Liver (tissue), 9 donors: ENCODE measurements around the gene MAP3K5. TPM values are rescaled to one million over a fixed set of nuclear protein-coding genes. Genes with fewer than 3 reads are reported as not detected.

Source experiments
- DNase-seq: peaks from one replicate; pipeline ENCODE4 v3.0.0-alpha.2; 2017; ENCODE audit warnings: low spot score
- H3K27ac ChIP-seq, 2 donors: one replicate each; pipeline ENCODE4 v1.7.0; 2013; ENCODE audit warnings: inconsistent platforms in 2 of 2, low read length in 2 of 2, control low read depth in 1 of 2, low read depth in 1 of 2, mild to moderate bottlenecking in 1 of 2
- H3K27me3 ChIP-seq, 4 donors: one replicate each; pipeline versions ENCODE4 v1.6.1 to v1.7.0; 2013; ENCODE audit warnings: low read length in 3 of 4, inconsistent platforms in 1 of 4, mild to moderate bottlenecking in 1 of 4, moderate library complexity in 1 of 4; ENCODE audit not compliant: control insufficient read depth in 4 of 4, insufficient read depth in 4 of 4
- H3K36me3 ChIP-seq, 4 donors: one replicate each; pipeline versions ENCODE4 v1.6.1 to v1.7.0; 2013; ENCODE audit warnings: low read length in 3 of 4, mild to moderate bottlenecking in 3 of 4, low read depth in 1 of 4, moderate library complexity in 1 of 4; ENCODE audit not compliant: control insufficient read depth in 4 of 4, insufficient read depth in 3 of 4
- H3K4me1 ChIP-seq, 4 donors: one replicate each; pipeline versions ENCODE4 v1.6.1 to v1.7.0; 2013; ENCODE audit warnings: low read length in 3 of 4, mild to moderate bottlenecking in 3 of 4, moderate library complexity in 1 of 4; ENCODE audit not compliant: control insufficient read depth in 4 of 4, insufficient read depth in 4 of 4
- H3K4me3 ChIP-seq, 3 donors: one replicate each; pipeline versions ENCODE4 v1.6.1 to v1.7.0; 2013; ENCODE audit warnings: low read length in 3 of 3, control low read depth in 1 of 3, low read depth in 1 of 3, mild to moderate bottlenecking in 1 of 3
- H3K9ac ChIP-seq, 2 donors: one replicate each; pipeline ENCODE4 v1.7.0; 2013; ENCODE audit warnings: low read length in 2 of 2, mild to moderate bottlenecking in 2 of 2, moderate library complexity in 2 of 2, control low read depth in 1 of 2, low read depth in 1 of 2
- H3K9me3 ChIP-seq, 4 donors: one replicate each; pipeline versions ENCODE4 v1.6.1 to v1.7.0; 2013; ENCODE audit warnings: low read length in 3 of 4; ENCODE audit not compliant: control insufficient read depth in 4 of 4
- ATF3 ChIP-seq: IDR thresholded peaks from 2 replicates; pipeline ENCODE4 v1.6.1; 2016; ENCODE audit warnings: antibody characterized with exemption
- EGR1 ChIP-seq, 2 donors: IDR thresholded peaks; 2 replicates each; pipeline ENCODE4 v1.6.1; 2016 to 2018; ENCODE audit warnings: antibody characterized with exemption in 2 of 2, low read depth in 2 of 2
- FOXA1 ChIP-seq: IDR thresholded peaks from 2 replicates; pipeline ENCODE4 v1.6.1; 2016; ENCODE audit warnings: antibody characterized with exemption
- FOXA2 ChIP-seq: IDR thresholded peaks from 2 replicates; pipeline ENCODE4 v1.6.1; 2016; ENCODE audit warnings: antibody characterized with exemption
- GABPA ChIP-seq, 2 donors: IDR thresholded peaks in 1 of 2; conservative IDR thresholded peaks in 1 of 2; 2 replicates each; pipeline ENCODE4 v1.6.1; 2016; ENCODE audit warnings: antibody characterized with exemption in 2 of 2, mild to moderate bottlenecking in 1 of 2, moderate library complexity in 1 of 2
- HNF4A ChIP-seq, 2 donors: conservative IDR thresholded peaks; 2 replicates each; pipeline ENCODE4 v1.6.1; 2016; ENCODE audit warnings: antibody characterized with exemption in 2 of 2, mild to moderate bottlenecking in 2 of 2
- HNF4G ChIP-seq: IDR thresholded peaks from 2 replicates; pipeline ENCODE4 v1.6.1; 2016; ENCODE audit warnings: antibody characterized with exemption
- JUND ChIP-seq, 2 donors: IDR thresholded peaks; 2 replicates each; pipeline ENCODE4 v1.6.1; 2016; ENCODE audit warnings: antibody characterized with exemption in 2 of 2
- NR2F2 ChIP-seq: IDR thresholded peaks from 2 replicates; pipeline ENCODE4 v1.6.1; 2016; ENCODE audit warnings: antibody characterized with exemption
- RAD21 ChIP-seq, 2 donors: IDR thresholded peaks; 2 replicates each; pipeline ENCODE4 v1.6.1; 2016; ENCODE audit warnings: antibody characterized with exemption in 2 of 2, mild to moderate bottlenecking in 2 of 2
- RXRA ChIP-seq, 2 donors: IDR thresholded peaks; 2 replicates each; pipeline ENCODE4 v1.6.1; 2017 to 2018; ENCODE audit warnings: antibody characterized with exemption in 2 of 2, mild to moderate bottlenecking in 1 of 2
- SP1 ChIP-seq: IDR thresholded peaks from 2 replicates; pipeline ENCODE4 v1.6.1; 2018; ENCODE audit warnings: antibody characterized with exemption, mild to moderate bottlenecking
- TAF1 ChIP-seq: conservative IDR thresholded peaks from 2 replicates; pipeline ENCODE4 v1.6.1; 2016; ENCODE audit warnings: antibody characterized with exemption, mild to moderate bottlenecking
- YY1 ChIP-seq: IDR thresholded peaks from 2 replicates; pipeline ENCODE4 v1.6.1; 2016; ENCODE audit warnings: antibody characterized with exemption, mild to moderate bottlenecking
- ZBTB33 ChIP-seq: IDR thresholded peaks from 2 replicates; pipeline ENCODE4 v1.6.1; 2016; ENCODE audit warnings: antibody characterized with exemption
- WGBS: extraction: QIAGEN DNeasy Blood & Tissue Kit; methylation state at CpG from one replicate; pipeline ENCODE4 v1.1.7; 2013; 5-methylcytosine and 5-hydroxymethylcytosine counted together
- polyA plus RNA-seq, 2 donors: library from polyadenylated mRNA; stranded (reverse) in 1 of 2; unstranded in 1 of 2; fragments of 200-250 nt in 1 of 2; fragments of >200 nt in 1 of 2; fragmentation: Nextera tagmentation in 1 of 2; extraction: Ambion mirVana in 1 of 2; gene quantifications; one replicate each; pipeline versions ENCODE4 v1.2.1 to v1.2.3, GENCODE V29; 2013 to 2015
- total RNA-seq, 2 donors: library from RNA; depleted of rRNA; stranded (reverse); fragments of >200 nt; gene quantifications; one replicate each; pipeline ENCODE4 v1.2.3, GENCODE V29; 2014
- TF ChIP-seq, protein P1 (sequence below): IDR thresholded peaks from 2 replicates; pipeline ENCODE4 v1.6.1; 2016; ENCODE audit warnings: antibody characterized with exemption, mild to moderate bottlenecking
- TF ChIP-seq, protein P2 (sequence below): fragments of 150-350 bp; IDR thresholded peaks from 2 replicates; pipeline ENCODE4 v1.5.1; 2017; ENCODE audit warnings: improper control_type of control experiment, low read depth, low read length; ENCODE audit not compliant: missing input control
- TF ChIP-seq, protein P3 (sequence below): IDR thresholded peaks from 2 replicates; pipeline ENCODE4 v1.6.1; 2016; ENCODE audit warnings: antibody characterized with exemption
- donor health status: healthy.
- donor health status: healthy.
- donor health status: healthy.
- donor health status: healthy.
- donor health status: healthy.

MAP3K5 gene
- total and polyA plus RNA-seq, 4 donors = 2.9 to 18.0 (median 5.5) TPM

GRCh38 chr6:136696238-136696637 lies 96.0 kb downstream of the MAP3K5 start:
- no peaks in the 10 kb centered on the region for H3K9me3 ChIP-seq
- peaks cover 0 to 5% (median 0%) of the 10 kb centered on the region in 4 donors for H3K36me3 ChIP-seq
- H3K4me3 ChIP-seq = no peak overlapping the region
- peaks cover 0 to 2% (median 0%) of the 10 kb centered on the region in 4 donors for H3K4me1 ChIP-seq
- no peak overlapping the region for H3K27ac ChIP-seq
- no peak for DNase-seq
- no peaks in the 10 kb centered on the region for H3K27me3 ChIP-seq
- 68% methylated on average over 2 of the region's 2 CpGs for WGBS
- H3K9ac ChIP-seq = no peak overlapping the region
- TF ChIP-seq YY1 = no peak
- TF ChIP-seq, protein P1, sequence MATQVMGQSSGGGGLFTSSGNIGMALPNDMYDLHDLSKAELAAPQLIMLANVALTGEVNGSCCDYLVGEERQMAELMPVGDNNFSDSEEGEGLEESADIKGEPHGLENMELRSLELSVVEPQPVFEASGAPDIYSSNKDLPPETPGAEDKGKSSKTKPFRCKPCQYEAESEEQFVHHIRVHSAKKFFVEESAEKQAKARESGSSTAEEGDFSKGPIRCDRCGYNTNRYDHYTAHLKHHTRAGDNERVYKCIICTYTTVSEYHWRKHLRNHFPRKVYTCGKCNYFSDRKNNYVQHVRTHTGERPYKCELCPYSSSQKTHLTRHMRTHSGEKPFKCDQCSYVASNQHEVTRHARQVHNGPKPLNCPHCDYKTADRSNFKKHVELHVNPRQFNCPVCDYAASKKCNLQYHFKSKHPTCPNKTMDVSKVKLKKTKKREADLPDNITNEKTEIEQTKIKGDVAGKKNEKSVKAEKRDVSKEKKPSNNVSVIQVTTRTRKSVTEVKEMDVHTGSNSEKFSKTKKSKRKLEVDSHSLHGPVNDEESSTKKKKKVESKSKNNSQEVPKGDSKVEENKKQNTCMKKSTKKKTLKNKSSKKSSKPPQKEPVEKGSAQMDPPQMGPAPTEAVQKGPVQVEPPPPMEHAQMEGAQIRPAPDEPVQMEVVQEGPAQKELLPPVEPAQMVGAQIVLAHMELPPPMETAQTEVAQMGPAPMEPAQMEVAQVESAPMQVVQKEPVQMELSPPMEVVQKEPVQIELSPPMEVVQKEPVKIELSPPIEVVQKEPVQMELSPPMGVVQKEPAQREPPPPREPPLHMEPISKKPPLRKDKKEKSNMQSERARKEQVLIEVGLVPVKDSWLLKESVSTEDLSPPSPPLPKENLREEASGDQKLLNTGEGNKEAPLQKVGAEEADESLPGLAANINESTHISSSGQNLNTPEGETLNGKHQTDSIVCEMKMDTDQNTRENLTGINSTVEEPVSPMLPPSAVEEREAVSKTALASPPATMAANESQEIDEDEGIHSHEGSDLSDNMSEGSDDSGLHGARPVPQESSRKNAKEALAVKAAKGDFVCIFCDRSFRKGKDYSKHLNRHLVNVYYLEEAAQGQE = no peak
- TF ChIP-seq HNF4A (conservative IDR thresholded peaks at IDR 0.05) = peak in 1 of 2 donors; percentile 11
- TF ChIP-seq FOXA2 = no peak
- TF ChIP-seq TAF1 = no peak
- peak in 1 of 2 donors; percentile 26 for TF ChIP-seq RAD21 (IDR thresholded peaks at IDR 0.05)
- no peak for TF ChIP-seq ZBTB33
- peak in 1 of 2 donors; percentile 17 for TF ChIP-seq RXRA (IDR thresholded peaks at IDR 0.05)
- TF ChIP-seq HNF4G = no peak
- peak; percentile 30 for TF ChIP-seq SP1
- no peak for TF ChIP-seq EGR1 (IDR thresholded peaks at IDR 0.05; ENCODE audit: low read depth in 2 of 2)
- no peak for TF ChIP-seq FOXA1
- TF ChIP-seq, protein P2, sequence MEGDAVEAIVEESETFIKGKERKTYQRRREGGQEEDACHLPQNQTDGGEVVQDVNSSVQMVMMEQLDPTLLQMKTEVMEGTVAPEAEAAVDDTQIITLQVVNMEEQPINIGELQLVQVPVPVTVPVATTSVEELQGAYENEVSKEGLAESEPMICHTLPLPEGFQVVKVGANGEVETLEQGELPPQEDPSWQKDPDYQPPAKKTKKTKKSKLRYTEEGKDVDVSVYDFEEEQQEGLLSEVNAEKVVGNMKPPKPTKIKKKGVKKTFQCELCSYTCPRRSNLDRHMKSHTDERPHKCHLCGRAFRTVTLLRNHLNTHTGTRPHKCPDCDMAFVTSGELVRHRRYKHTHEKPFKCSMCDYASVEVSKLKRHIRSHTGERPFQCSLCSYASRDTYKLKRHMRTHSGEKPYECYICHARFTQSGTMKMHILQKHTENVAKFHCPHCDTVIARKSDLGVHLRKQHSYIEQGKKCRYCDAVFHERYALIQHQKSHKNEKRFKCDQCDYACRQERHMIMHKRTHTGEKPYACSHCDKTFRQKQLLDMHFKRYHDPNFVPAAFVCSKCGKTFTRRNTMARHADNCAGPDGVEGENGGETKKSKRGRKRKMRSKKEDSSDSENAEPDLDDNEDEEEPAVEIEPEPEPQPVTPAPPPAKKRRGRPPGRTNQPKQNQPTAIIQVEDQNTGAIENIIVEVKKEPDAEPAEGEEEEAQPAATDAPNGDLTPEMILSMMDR = no peak
- TF ChIP-seq JUND (IDR thresholded peaks at IDR 0.05) = no peak
- no peak for TF ChIP-seq NR2F2
- no peak for TF ChIP-seq GABPA (IDR thresholded peaks at IDR 0.05 in 1 of 2, conservative IDR thresholded peaks at IDR 0.05 in 1 of 2)
- no peak for TF ChIP-seq ATF3
- TF ChIP-seq, protein P3, sequence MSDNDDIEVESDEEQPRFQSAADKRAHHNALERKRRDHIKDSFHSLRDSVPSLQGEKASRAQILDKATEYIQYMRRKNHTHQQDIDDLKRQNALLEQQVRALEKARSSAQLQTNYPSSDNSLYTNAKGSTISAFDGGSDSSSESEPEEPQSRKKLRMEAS = no peak
